GM19193 (cell line): ENCODE results near the gene TAOK1.

Source experiments
- POLR2A ChIP-seq: IDR thresholded peaks from 4 replicates; pipeline ENCODE4 v1.6.1; 2011; ENCODE audit not compliant: insufficient read depth, insufficient read length; ENCODE audit errors: extremely low read depth

Gene TAOK1

DNA sequence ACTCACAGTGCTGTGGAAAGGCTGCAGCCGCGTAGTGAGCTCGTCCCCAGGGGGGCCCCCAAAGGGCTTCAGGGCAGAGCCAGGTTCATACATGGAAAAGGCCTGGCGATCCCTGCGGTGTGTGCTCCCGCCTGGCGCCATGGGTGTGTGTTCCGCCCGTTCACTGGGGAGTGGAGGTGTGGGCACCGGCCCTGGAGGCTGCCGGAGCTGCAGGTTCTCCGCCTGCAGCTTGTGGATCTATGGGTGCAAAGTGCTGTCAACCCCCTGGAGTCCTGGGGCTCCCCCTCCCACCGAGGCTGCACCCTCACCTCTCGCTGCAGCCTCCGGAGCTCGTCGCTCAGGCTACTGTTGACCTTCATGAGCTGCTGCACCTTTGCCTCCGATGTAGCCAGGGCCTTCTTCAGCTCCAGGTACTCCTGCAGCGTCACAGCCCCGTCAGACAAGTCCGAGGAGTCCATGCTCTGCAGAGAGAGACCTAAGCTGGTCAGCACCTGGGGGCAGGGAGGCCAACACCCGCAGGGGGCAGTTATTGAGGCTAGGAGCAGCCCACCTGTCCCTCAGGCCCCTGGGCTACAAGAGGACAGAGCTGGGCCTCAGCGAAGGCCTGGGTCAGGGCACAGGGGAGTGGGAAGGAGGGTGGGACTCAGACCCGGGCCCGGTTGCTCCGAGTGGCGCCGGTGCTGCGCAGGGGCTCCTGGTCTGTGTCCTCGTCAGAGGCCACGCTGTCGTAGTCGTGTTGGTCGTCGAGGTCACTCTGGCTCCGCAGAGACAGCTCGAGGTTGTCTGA lies 186.2 kb downstream of the TAOK1 start:
- no peak for TF ChIP-seq POLR2A

DNA sequence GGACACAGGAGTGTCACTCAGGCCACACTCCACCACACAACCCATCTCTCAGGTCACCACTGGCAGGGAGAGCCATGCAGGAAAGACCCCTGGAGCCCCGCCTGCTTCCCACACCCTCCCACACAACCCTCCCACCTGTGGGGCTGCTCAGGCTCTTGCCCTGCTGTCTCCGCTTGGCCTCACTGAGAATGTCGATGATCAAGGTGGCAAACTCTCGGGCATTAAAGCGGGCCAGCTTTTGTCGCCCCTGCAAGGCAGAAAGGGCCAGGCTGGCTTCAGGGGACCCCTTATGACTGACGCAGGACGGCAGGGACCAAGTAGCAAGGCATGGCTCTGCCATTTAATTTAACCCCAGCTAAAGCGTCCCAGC lies 186.8 kb downstream of the TAOK1 start:
- TF ChIP-seq POLR2A, result no peak

DNA sequence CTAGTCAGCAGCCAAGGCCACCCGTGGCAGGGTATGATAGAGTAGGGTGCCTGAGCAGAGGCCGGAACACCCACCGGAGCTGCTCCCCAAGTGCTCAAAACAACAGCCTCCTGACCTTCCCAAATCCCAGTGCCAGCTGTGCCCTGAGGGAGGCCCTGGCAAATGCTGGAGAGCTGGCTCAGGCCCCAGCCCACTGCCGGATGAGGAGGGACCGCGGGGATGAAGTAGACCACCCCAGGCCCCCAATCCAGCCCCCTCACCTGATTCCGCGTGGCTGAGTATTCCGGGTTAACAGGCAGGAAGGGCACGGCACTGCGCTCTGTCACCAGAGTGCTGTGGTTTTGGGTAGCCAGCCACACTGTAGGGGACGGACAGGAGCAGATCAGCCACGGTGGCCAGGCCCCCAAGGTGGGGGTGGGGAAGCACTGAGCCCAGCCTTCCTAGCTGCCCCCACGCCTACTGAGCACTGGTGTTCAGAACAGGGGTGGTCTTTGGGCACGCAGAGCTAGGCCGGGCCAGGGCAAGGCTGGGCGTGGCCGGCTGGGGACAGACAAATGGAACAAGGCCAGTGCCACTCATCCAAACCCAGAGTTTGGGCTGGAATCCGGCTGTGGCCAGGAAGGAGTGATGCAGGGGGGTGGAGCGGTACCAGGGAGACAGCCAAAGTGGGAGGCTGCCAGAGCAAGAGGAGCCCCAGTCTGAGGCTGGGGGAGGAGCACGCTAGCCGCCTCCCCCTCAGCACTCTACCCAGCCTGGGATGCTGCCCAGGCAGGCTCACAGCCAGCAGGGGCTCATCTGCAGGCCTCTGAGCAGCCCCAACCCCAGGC lies 187.4 kb downstream of the TAOK1 start:
- TF ChIP-seq POLR2A, result no peak

DNA sequence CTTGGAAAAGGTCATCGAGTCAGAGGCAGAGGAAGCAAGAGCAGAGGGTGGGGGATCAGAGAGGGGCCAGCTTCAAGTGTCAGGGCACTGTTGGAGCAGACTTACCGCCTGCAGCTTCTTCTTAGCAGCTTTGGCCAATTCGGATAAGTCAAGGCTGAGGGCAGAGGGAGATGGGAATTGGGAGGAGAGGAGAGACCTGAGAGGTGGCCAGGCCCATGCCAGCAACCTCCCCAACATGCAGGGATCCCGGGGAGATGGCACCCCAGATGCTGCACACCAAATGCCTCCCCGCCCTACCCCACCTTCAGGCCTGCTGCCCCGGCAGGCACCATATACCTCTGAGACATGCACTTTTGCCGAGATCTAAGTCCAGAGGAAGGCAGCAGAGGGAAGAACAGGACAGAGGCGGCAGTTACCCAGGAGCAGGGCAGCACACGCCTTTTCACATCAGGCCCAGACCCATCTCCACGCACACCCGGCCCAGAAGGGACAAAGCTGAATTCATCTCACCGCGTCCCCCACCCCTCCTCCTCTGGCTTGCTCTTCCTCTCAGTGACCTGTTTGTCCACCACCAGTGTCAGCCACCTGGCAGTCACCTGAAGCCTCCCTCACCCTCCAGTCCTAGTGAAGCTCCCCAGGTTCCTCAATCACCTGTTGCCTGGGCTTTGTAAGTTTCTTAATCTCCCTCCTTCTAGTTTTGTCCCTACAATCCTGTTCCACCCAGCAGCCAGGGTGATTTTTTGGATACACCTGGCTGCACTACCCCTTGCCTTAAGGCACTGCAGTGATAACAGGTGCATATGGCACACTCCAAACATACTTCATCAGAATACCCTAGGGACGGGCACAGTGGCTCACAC lies 188.7 kb downstream of the TAOK1 start:
- no peak for TF ChIP-seq POLR2A

DNA sequence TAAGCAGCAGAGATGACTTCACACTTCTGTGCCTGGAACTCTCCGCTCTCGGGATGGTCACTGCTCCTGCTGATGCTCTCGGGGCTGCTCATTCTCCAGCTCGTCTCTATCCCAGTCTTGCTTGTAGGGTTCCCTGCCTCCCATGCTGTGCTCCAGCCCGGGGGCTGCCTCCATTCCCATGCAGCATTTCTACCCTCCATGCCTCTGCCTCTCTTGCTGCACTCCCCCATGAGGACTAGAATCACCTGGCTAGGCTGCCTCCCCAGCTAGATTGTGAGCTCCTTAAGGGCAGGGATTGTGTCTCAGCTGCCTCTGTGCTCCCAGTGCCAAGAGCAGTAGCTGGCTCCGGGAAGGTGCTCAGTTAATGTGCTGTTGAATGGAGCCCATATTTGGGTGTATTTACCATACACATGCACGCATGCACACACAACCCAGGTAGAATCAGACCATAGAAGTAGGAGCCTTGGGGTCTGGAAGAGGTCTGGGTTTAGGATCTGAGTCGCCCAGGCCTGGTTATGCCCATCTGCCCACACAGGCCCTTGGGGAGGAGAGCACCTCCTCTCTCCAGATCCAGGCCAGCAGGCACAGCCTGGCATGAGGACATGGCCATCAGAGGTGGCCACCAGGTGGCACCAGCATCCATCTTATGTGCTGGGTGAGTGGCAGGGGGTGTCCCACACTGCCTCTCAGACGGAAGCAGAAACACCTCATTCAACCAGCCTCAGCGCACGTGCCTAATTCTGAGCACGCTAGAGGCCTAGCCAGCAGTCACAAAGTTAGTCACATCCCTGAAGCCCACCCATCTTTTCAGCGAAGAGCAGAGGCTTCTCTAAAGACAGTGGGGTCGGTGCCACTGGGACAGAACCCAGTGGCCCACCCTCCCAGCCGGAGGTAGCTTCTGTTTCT lies 190.0 kb downstream of the TAOK1 start:
- TF ChIP-seq POLR2A, result no peak

DNA sequence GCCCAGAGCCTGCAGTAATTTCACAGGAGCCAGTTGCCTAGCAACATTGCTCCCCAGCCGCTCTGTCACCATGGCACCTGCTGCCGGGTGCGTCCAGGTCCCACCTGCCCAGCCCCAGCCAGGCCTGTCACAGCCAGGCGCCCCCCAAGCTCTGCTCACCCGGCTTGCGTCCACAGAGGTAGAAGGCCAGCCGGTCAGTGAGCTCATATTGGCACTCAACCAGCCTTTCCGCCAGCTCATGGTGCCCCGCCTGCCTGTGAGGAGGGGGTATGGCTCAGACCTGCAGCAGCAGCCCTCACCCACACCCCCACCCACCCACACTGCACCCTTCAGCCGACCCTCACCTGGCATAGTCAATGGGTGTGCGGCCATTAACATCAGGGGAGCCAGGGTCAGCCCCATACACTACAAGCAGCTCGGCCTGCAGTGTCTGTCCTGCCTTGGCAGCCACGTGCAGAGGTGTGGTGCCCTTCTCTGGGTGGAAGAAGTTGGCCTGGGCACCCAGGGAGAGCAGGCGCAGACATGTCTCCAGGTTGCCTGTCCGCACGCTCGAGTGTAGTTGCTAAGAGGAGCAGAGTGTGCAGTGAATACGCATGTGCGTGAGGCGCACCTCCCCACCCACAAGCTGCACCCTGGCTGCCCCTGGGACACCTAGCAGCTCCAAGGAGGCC lies 191.6 kb downstream of the TAOK1 start:
- no peak for TF ChIP-seq POLR2A

DNA sequence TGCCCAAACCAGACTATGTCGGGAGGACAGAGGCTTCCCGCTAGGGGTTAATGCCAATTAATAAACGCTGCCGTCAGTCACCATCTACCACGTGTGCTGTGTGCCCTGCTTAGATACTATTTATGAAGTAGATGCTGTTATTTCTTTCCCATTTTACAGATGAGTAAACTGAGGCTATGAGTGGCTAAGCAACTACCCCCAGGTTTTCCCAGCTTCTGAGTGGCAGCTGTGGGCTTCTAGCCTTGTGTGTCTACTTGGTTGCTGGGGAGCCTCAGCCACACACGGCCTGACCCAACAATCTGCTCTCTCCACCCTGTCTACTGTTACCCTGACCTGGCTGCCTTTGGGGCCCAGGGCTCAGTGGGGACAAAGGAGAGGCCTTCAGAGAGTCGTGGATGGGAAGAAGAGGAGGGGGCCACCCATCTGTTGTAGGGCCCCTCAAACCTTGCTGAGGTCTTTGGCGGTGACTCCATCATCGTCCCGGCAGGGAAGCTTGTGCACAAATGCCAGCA lies 192.1 kb downstream of the TAOK1 start:
- TF ChIP-seq POLR2A, result no peak

DNA sequence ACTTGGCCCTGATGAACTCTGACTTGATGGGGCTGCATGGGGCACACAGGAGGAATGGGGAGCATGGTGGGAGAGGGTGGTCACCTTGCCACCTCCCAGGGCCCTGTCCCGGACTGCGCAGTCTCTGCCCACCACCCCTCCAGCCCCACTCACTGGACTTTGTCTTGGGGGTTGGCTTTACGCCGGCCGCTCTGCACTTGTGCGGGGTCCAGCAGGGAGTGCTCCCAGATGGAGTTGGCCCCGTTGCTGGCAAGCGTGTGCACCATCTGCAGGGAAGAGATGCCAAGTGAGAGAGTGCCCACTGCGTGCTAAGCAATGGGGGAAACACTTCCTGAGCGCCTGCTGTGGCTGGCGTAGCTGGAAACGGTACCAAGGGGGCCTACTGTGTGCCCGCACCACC lies 192.6 kb downstream of the TAOK1 start:
- TF ChIP-seq POLR2A, result no peak

DNA sequence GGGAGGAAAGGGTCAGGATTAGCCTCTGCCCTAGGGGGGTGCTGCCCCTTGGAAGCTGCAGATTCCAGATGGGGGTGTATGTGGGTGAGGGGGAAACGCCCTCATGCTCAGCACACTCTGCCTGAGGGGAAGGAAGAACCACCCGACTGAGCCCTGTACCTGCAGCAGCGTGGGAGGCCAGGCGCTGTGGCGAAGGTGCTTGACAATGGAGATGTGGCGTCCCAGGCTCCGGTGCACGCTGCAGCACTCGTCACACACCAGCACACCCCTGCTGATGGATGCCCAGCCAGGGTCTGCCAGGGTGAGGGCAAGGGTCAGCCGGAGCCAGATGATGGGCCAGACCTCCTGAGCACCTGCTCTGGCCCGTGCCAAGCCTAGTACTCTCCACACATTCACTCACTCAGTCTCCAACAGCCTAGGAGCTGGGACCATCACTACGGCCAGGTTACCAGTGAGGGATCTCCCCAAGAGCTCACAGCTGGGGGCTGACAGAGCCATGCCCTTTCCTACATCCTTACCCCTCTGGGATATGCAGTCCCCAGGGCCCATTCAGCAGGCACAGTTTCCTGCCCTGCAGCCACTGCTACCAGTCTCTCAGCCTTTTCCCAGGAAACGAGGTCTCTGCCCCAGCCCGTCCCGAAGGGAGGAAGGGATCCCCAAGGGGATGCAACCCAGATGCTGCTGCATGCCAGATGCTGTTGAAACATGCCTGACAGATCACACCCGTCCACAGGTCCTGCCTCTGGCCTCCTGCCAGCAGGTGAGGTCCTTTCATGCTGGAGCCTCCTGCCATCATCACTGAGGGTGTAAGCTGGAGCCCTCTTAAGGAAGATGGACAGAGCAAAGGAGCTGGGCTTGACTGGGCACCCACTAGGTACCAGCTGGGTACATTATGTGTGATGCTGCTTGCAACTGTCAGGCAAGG lies 193.4 kb downstream of the TAOK1 start:
- no peak for TF ChIP-seq POLR2A

DNA sequence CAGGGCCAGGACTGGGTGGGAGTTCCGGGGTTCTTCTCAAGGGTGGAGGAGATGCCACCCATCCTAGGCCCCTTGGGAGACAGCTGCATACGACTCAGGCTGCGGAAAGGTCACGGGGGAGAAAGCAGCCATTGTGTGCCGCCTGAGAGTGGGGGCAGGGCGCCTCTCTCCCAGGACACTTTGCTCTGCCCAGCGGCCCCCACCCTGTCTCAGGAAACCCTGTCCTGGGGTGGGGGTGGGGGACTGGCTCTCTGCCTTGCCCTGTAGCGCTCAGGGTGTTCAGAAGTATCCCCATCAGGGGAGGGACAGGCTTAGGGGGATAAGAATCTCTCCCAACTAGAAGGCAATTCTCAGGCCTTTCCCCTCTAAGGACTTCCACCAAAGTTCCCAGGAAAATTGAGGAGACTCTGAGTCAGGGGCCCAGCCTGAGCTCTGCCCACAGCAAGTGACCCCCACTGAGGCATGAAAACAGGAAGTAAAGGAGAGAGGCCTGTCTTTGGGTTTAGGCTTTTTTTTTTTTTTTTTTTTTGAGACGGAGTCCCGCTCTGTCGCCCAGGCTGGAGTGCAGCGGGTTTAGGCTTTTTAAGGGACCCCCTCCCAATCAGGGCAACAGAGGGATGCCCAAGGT lies 194.4 kb downstream of the TAOK1 start:
- TF ChIP-seq POLR2A, result no peak

DNA sequence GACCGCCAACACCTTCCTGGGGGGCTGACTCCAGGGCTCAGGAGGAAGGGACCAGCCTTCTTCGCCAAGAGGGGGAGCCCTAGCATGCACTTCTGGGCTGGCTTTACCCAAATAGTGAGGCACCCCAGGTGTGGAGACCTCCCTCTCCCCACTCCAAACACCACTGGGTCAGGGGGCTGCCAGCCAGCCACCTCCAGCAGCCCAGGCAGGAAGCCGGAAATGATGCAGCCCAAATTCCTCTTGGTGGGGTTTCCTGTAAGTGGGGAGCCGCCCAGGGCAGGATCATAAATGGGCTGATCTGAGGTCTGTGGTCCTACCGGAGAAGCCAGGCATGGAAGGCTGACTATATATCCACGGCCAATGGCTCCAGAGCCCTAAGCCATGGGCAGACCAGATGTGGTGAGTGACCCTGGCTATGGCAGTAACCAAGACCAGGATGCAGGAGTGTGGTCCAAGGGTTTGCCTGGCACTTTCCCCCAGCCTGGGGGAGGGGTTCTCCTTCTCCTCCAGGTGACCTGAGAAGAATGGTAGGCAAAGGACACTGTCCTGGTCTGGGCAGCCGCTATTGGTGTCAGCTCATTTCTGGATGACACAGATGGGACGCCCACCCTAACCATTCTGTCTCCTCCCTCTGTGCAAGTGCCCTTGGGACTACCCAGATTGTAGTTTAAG lies 195.1 kb downstream of the TAOK1 start:
- TF ChIP-seq POLR2A, result no peak

DNA sequence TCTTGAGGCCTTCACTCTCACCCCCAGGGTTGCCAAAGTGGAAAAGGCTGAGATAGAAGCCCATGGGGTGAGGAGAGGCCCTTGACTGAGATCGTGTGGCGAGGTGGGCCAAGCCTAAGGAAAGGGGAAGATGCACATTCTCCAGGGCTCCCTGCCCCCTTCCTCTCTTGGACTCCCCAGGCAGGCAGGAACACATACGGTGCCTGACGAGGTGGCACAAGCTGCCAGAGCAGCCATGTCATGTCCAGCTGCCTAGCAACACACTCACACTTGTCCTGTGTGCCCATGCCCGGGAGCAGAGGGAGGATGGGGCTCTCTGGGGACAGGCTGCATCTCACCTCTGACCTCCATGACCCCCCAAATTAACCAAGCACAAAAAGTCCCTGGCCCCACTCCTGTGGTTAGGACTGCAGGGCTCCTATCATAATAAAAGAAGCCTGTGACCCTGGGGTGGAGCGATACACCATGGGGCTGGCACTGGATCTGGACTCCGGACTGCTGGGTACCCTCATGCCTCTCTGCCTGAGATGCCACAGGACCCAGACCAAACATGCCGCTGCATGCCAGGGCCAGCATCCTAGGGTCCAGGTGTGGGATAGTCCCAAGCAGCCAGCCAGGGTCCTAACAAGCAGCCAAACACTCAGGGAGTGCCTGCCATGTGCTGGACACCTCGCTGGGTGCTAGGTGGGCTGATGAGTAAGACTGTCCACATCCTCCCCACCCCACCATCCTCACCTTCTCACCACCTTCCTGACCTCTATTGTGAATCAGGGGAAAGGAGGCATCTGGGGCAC lies 196.7 kb downstream of the TAOK1 start:
- TF ChIP-seq POLR2A, result no peak
